Thyroid gland (tissue), 4 donors: ENCODE data around the gene GMPR. TPM values are rescaled to one million over a fixed set of nuclear protein-coding genes. Genes with fewer than 3 reads are reported as not detected.
A peak's percentile ranks its signal among the peaks of the same experiment; 100 is the strongest.

ENCODE experiments used
- DNase-seq, 2 donors: peaks; one replicate each; pipeline ENCODE4 v3.0.0-alpha.2; 2019
- H3K27ac ChIP-seq, 3 donors: fragments of 200-600 bp; sonication (generic); 1 replicate in 2 of 3; 2 replicates in 1 of 3; pipeline ENCODE4 v1.5.1; 2016 to 2019; ENCODE audit warnings: mild to moderate bottlenecking in 1 of 3, moderate library complexity in 1 of 3
- H3K27me3 ChIP-seq: fragments of 200-600 bp; sonication (generic); one replicate; pipeline ENCODE4 v1.5.1; 2019
- H3K36me3 ChIP-seq, 2 donors: fragments of 200-600 bp; sonication (generic); one replicate each; pipeline ENCODE4 v1.5.1; 2016 to 2019
- H3K4me1 ChIP-seq, 2 donors: fragments of 200-600 bp; sonication (generic); one replicate each; pipeline ENCODE4 v1.5.1; 2017 to 2019
- H3K4me3 ChIP-seq, 3 donors: fragments of 200-600 bp; sonication (generic); replicated peaks in 1 of 3; 1 replicate in 2 of 3; 2 replicates in 1 of 3; pipeline ENCODE4 v1.5.1; 2016; ENCODE audit warnings: mild to moderate bottlenecking in 1 of 3
- H3K9me3 ChIP-seq: fragments of 200-600 bp; sonication (generic); one replicate; pipeline ENCODE4 v1.5.1; 2017
- POLR2A ChIP-seq, 2 donors: fragments of 450-650 bp; IDR thresholded peaks; one replicate each; pipeline ENCODE4 v1.6.1; 2017; ENCODE audit warnings: antibody characterized with exemption in 2 of 2, mild to moderate bottlenecking in 2 of 2, moderate library complexity in 1 of 2
- WGBS, 2 donors: methylation state at CpG; one replicate each; pipeline ENCODE4 v1.1.5; 2017; 5-methylcytosine and 5-hydroxymethylcytosine counted together
- intact Hi-C: fragments of 100-400 bp; cut with DNase I; formaldehyde crosslinking; loops from one replicate; pipeline ENCODE4 v1.15.1; 2023
- total RNA-seq, 4 donors: library from RNA; depleted of rRNA; stranded (reverse); fragments of >200 nt; gene quantifications; one replicate each; pipeline ENCODE4 v1.2.3, GENCODE V29; 2016
- TF ChIP-seq, protein P1 (sequence below), 6 experiments: fragments of 200-600 bp in 3 of 6; fragments of 450-650 bp in 3 of 6; sonication (generic) in 3 of 6; IDR thresholded peaks; one replicate each; pipeline ENCODE4 v1.5.1; 2016 to 2019; ENCODE audit warnings: antibody characterized with exemption in 6 of 6, mild to moderate bottlenecking in 2 of 6, inconsistent platforms in 1 of 6, moderate library complexity in 1 of 6

Gene GMPR
- total RNA-seq, 4 donors from 2014 or later = 2.8 to 10.8 (median 3.3) TPM

DNA sequence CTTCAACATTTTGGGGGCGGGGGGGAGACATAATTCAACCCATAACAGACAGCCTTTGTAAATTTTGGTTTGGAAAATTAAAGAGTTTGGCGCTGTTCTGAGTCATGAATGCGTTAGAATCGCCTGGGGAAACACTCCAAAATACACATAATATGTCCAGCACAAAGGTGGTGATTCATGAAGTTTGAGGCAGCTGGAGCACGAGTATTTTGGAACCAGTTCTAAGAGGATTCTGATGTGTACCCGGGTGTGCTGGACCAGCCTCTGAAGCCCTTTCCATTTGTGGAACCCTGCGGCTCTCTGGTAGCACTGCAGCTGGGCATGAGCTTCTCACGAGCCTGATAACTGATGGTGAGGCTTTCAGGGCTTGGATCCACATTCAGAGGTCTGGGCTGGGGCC is 4.7 kb downstream of the GMPR start:
- Histone ChIP-seq H3K9me3 (no peaks in the 10 kb centered on the region), H3K27me3 (no peaks in the 10 kb centered on the region), H3K36me3 (no peaks in the 10 kb centered on the region), H3K4me1 (peaks cover 5 to 21% of the 10 kb centered on the region in 2 donors), H3K27ac (no peak overlapping the region), H3K4me3 (no peak overlapping the region)
- intact Hi-C loops = no loop called here
- WGBS, 2 donors = 66 to 83% methylated on average over 6 to 8 of the region's 8 CpGs
- no peak for TF ChIP-seq POLR2A (IDR thresholded peaks at IDR 0.05)
- TF ChIP-seq, protein P1, sequence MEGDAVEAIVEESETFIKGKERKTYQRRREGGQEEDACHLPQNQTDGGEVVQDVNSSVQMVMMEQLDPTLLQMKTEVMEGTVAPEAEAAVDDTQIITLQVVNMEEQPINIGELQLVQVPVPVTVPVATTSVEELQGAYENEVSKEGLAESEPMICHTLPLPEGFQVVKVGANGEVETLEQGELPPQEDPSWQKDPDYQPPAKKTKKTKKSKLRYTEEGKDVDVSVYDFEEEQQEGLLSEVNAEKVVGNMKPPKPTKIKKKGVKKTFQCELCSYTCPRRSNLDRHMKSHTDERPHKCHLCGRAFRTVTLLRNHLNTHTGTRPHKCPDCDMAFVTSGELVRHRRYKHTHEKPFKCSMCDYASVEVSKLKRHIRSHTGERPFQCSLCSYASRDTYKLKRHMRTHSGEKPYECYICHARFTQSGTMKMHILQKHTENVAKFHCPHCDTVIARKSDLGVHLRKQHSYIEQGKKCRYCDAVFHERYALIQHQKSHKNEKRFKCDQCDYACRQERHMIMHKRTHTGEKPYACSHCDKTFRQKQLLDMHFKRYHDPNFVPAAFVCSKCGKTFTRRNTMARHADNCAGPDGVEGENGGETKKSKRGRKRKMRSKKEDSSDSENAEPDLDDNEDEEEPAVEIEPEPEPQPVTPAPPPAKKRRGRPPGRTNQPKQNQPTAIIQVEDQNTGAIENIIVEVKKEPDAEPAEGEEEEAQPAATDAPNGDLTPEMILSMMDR (IDR thresholded peaks at IDR 0.05) = no peak
- DNase-seq = no peak

- 85 to 95% methylated on average over 5 of the region's 5 CpGs for WGBS, 2 donors
- Histone ChIP-seq H3K27ac (no peak overlapping the region), H3K36me3 (no peaks in the 10 kb centered on the region), H3K27me3 (no peaks in the 10 kb centered on the region), H3K4me3 (no peak overlapping the region), H3K9me3 (no peaks in the 10 kb centered on the region), H3K4me1 (peaks cover 5 to 21% of the 10 kb centered on the region in 2 donors)
- intact Hi-C loops = no loop called here
- DNase-seq = no peak
- TF ChIP-seq POLR2A (IDR thresholded peaks at IDR 0.05) = no peak
- TF ChIP-seq, protein P1 (IDR thresholded peaks at IDR 0.05) = no peak
These were observed 5.3 kb downstream of the GMPR start for GRCh38 chr6:16243664-16244063.

DNA sequence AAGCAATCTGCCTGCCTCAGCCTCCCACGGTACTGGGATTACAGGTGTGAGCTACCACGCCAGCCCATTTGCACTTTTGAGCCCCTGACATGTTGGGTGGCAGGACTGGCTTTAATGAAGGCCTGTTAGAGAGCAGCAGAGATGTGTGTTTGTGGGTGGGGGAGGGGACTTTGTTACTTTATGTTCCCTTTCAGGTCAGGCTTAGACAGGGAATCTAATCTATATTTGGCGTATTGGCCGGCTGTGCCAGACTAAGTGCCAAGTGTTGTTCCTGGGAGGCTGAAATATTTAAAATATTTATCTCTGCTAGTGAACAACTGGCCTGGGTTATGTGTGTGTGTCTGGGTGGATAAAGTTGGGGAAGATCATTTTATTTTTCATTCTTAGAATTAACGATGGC is 6.1 kb downstream of the GMPR start:
- H3K4me1 ChIP-seq = peaks cover 5 to 19% of the 10 kb centered on the region in 2 donors
- WGBS, 2 donors = 70 to 81% methylated on average over 5 of the region's 5 CpGs
- intact Hi-C loops = no loop called here
- H3K27me3 ChIP-seq = no peaks in the 10 kb centered on the region
- no peaks in the 10 kb centered on the region for H3K9me3 ChIP-seq
- DNase-seq = no peak
- H3K27ac ChIP-seq = peak overlapping the region in 1 of 3 donors; percentile 40
- H3K4me3 ChIP-seq = no peak overlapping the region
- no peaks in the 10 kb centered on the region for H3K36me3 ChIP-seq
- TF ChIP-seq, protein P1 (IDR thresholded peaks at IDR 0.05) = no peak
- no peak for TF ChIP-seq POLR2A (IDR thresholded peaks at IDR 0.05)

DNA sequence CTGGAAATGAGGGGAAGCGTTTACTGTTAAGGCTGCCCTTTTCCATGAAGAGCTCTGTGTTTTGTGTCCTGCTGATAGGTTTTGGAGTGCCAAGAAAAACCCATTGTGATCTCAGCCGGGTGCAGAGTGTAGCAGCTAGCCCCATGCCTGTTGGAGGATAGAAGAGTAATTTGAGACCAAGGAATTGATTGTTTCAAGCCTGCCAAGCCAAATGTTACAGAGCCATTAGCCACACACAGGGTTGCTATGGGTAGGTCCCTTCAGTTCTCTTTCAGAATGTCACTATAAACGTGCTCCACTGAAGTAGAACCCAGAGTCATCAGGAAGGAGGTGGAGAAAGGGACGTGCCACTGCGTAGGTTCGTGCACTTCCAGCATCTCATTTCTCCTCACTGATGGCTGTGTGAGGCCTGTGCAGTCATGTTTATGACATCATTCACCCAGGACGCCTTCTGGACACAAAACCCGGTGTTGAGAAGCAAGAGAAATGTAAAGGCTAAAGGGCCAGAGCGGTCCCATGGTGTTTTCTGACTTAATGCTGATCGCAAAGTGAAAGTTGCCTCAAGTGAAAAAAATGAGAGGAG is 6.6 kb downstream of the GMPR start:
- TF ChIP-seq, protein P1 (IDR thresholded peaks at IDR 0.05) = no peak
- TF ChIP-seq POLR2A (IDR thresholded peaks at IDR 0.05) = no peak
- no peak overlapping the region for H3K4me3 ChIP-seq
- 51 to 58% methylated on average over 10 of the region's 10 CpGs for WGBS, 2 donors
- H3K4me1 ChIP-seq = peaks cover 5 to 14% of the 10 kb centered on the region in 2 donors
- no peaks in the 10 kb centered on the region for H3K36me3 ChIP-seq
- no peaks in the 10 kb centered on the region for H3K27me3 ChIP-seq
- intact Hi-C loops = no loop called here
- peak; percentile 50 to 55 for DNase-seq
- no peaks in the 10 kb centered on the region for H3K9me3 ChIP-seq
- peak overlapping the region in 1 of 3 donors; percentile 40 for H3K27ac ChIP-seq

- intact Hi-C loops = no loop called here
- WGBS, 2 donors = 92 to 96% methylated on average over 7 of the region's 7 CpGs
- Histone ChIP-seq H3K36me3 (no peaks in the 10 kb centered on the region), H3K4me1 (peaks cover 5 to 13% of the 10 kb centered on the region in 2 donors), H3K27ac (no peak overlapping the region), H3K9me3 (no peaks in the 10 kb centered on the region), H3K27me3 (no peaks in the 10 kb centered on the region), H3K4me3 (no peak overlapping the region)
- DNase-seq = no peak
- no peak for TF ChIP-seq POLR2A (IDR thresholded peaks at IDR 0.05)
- TF ChIP-seq, protein P1 (IDR thresholded peaks at IDR 0.05) = no peak
These were observed 10.0 kb downstream of the GMPR start for GRCh38 chr6:16248271-16248853.
